ENCODE data around the gene KRT7.

KRT7 gene

GRCh38 chr12:52211716-52212585, 21.1 kb upstream of the KRT7 start:
- Histone ChIP-seq H3K9ac (ENCODE audit: low read length) (no peak overlapping the region), H3K4me3 (ENCODE audit: low read length) (no peak overlapping the region), H2AFZ (ENCODE audit: low read depth, low read length) (no peak overlapping the region), H3K27ac (ENCODE audit: low read length) (no peak overlapping the region), H3K4me2 (ENCODE audit: low read length) (no peak overlapping the region), H3K27me3 (ENCODE audit: low read depth, low read length) (peaks cover 45% of the 10 kb centered on the region), H3K79me2 (ENCODE audit: low read length) (no peaks in the 10 kb centered on the region), H4K20me1 (ENCODE audit: insufficient read depth, low read length) (no peaks in the 10 kb centered on the region), H3K9me3 (ENCODE audit: insufficient read depth, low read length) (no peaks in the 10 kb centered on the region), H3K4me1 (ENCODE audit: low read length) (no peaks in the 10 kb centered on the region), H3K36me3 (replicated peaks; ENCODE audit: low read depth, low read length) (no peaks in the 10 kb centered on the region)
- TF ChIP-seq EZH2phosphoT487 (IDR thresholded peaks at IDR 0.05; ENCODE audit: low read depth) = no peak
- TF ChIP-seq CTCF (IDR thresholded peaks at IDR 0.05; ENCODE audit: low read depth, low read length) = no peak

GRCh38 chr12:52212701-52213563, 20.1 kb upstream of the KRT7 start:
- TF ChIP-seq CTCF (IDR thresholded peaks at IDR 0.05; ENCODE audit: low read depth, low read length) = no peak
- no peak for TF ChIP-seq EZH2phosphoT487 (IDR thresholded peaks at IDR 0.05; ENCODE audit: low read depth)
- H3K9ac ChIP-seq (ENCODE audit: low read length) = no peak overlapping the region
- H3K4me2 ChIP-seq (ENCODE audit: low read length) = no peak overlapping the region
- H3K4me3 ChIP-seq (ENCODE audit: low read length) = no peak overlapping the region
- no peak overlapping the region for H3K27ac ChIP-seq (ENCODE audit: low read length)
- H3K27me3 ChIP-seq (ENCODE audit: low read depth, low read length) = peaks cover 37% of the 10 kb centered on the region
- H3K4me1 ChIP-seq (ENCODE audit: low read length) = no peaks in the 10 kb centered on the region
- H3K79me2 ChIP-seq (ENCODE audit: low read length) = no peaks in the 10 kb centered on the region
- H3K9me3 ChIP-seq (ENCODE audit: insufficient read depth, low read length) = no peaks in the 10 kb centered on the region
- no peaks in the 10 kb centered on the region for H3K36me3 ChIP-seq (replicated peaks; ENCODE audit: low read depth, low read length)
- H4K20me1 ChIP-seq (ENCODE audit: insufficient read depth, low read length) = no peaks in the 10 kb centered on the region
- H2AFZ ChIP-seq (ENCODE audit: low read depth, low read length) = no peak overlapping the region

GRCh38 chr12:52213564-52214420, 19.3 kb upstream of the KRT7 start:
- no peak overlapping the region for H3K9ac ChIP-seq (ENCODE audit: low read length)
- H3K9me3 ChIP-seq (ENCODE audit: insufficient read depth, low read length) = no peaks in the 10 kb centered on the region
- no peak overlapping the region for H3K4me3 ChIP-seq (ENCODE audit: low read length)
- no peaks in the 10 kb centered on the region for H4K20me1 ChIP-seq (ENCODE audit: insufficient read depth, low read length)
- TF ChIP-seq EZH2phosphoT487 (IDR thresholded peaks at IDR 0.05; ENCODE audit: low read depth) = no peak
- peak; percentile 77 for TF ChIP-seq CTCF (IDR thresholded peaks at IDR 0.05; ENCODE audit: low read depth, low read length)
- peak overlapping the region; percentile 10; the same call in 1 of the 2 replicates for H3K4me2 ChIP-seq (ENCODE audit: low read length)
- H3K4me1 ChIP-seq (ENCODE audit: low read length) = no peaks in the 10 kb centered on the region
- H3K36me3 ChIP-seq (replicated peaks; ENCODE audit: low read depth, low read length) = no peaks in the 10 kb centered on the region
- no peak overlapping the region for H3K27ac ChIP-seq (ENCODE audit: low read length)
- peaks cover 29% of the 10 kb centered on the region for H3K27me3 ChIP-seq (ENCODE audit: low read depth, low read length)
- H2AFZ ChIP-seq (ENCODE audit: low read depth, low read length) = no peak overlapping the region
- no peaks in the 10 kb centered on the region for H3K79me2 ChIP-seq (ENCODE audit: low read length)

All from OCI-LY3 (cell line).